PFSK-1 (cell line): ENCODE results near the gene RNASE9.

Source experiments
- POLR2AphosphoS5 ChIP-seq: IDR thresholded peaks from 2 replicates; pipeline ENCODE4 v1.6.1; 2012; ENCODE audit warnings: low read depth, mild to moderate bottlenecking, control low read depth, low read length, moderate library complexity
- SIN3A ChIP-seq: IDR thresholded peaks from 2 replicates; pipeline ENCODE4 v1.6.1; 2012; ENCODE audit warnings: mild to moderate bottlenecking, low read length, moderate library complexity, borderline replicate concordance; ENCODE audit not compliant: insufficient read depth
- TAF1 ChIP-seq: IDR thresholded peaks from 2 replicates; pipeline ENCODE4 v1.6.1; 2012; ENCODE audit warnings: low read length, control low read depth, borderline replicate concordance; ENCODE audit not compliant: insufficient read depth

DNA sequence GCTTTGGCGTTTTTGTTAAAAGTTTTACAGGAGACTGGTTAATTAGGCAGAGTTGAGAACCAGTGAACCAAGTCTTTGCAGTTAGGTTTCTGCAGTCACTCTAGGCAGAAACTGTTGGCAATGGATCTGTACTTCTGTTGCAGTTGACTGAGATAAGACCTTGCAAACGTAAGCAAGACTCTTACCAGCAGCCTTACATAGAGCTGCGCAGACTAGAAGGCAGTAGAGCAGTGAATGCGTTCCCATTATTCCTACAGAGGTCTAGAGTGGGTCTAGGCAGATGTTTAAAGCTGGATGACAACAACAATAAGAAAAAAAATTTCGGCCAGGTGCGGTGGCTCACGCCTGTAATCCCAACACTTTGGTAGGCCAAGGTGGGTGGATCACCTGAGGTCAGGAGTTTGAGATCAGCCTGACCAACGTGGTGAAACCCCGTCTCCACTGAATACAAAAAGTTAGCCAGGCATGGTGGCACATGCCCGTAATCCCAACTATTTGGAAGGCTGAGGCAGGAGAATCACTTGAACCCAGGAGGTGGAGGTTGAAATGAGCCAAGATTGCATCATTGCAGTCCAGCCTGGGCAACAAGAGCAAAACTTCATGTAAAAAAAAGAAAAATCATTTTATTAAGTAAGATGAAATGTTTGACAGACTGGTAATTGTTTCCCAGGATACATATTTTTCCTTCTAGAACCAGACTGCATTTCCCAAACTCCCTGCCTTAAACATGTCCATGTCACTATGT is 12.3 kb downstream of the RNASE9 start:
- TF ChIP-seq POLR2AphosphoS5 (no peak), SIN3A (no peak), TAF1 (no peak)
